ENCODE results near the gene SYCP2L.
"Not testable (repeated sequence)": the region's sequence is repeated elsewhere in the genome, so short reads cannot be mapped to it uniquely, and the experiment has no call there.

Gene SYCP2L

GRCh38 chr6:10896691-10897090 is 9.8 kb downstream of the SYCP2L start:
- H3K9me3 ChIP-seq (ENCODE audit: control insufficient read depth in 2 of 2, low read length in 2 of 2) = no peaks in the 10 kb centered on the region
- no peak overlapping the region for H3K9ac ChIP-seq (ENCODE audit: low read length in 2 of 2)
- no peaks in the 10 kb centered on the region for H3K27me3 ChIP-seq (ENCODE audit: control insufficient read depth in 1 of 2, insufficient read depth in 2 of 2, low read length in 2 of 2)
- H3K27ac ChIP-seq (ENCODE audit: low read length) = no peak overlapping the region
- H3K4me3 ChIP-seq (ENCODE audit: low read length in 2 of 2) = no peak overlapping the region
- H3K4me1 ChIP-seq (ENCODE audit: control insufficient read depth, insufficient read depth, low read length) = no peaks in the 10 kb centered on the region
- no peaks in the 10 kb centered on the region for H3K36me3 ChIP-seq (ENCODE audit: control insufficient read depth in 2 of 2, insufficient read depth in 2 of 2, low read length in 2 of 2)

DNA sequence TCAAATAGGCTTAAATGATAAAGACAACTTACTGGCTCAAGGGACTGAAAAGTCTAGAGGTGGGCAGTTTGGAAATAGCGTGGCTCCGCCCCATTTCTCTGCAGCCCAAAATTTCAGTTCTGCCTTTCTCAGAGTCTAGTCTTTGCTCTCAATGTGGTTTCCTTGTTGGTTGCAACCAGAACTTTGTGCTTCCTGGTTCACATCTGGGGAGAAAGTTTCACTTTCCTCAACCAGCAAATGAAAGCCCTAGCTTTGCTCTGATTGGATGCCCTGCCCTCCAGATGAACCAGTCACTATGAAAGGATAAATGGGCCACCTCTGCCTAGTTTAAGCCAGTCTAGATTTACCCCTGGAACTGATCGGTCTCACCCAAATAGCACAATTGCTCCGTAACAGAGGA is 14.9 kb downstream of the SYCP2L start:
- Histone ChIP-seq H3K9ac (ENCODE audit: low read length in 2 of 2) (no peak overlapping the region), H3K4me1 (ENCODE audit: control insufficient read depth, insufficient read depth, low read length) (no peaks in the 10 kb centered on the region), H3K27me3 (ENCODE audit: control insufficient read depth in 1 of 2, insufficient read depth in 2 of 2, low read length in 2 of 2) (no peaks in the 10 kb centered on the region), H3K36me3 (ENCODE audit: control insufficient read depth in 2 of 2, insufficient read depth in 2 of 2, low read length in 2 of 2) (no peaks in the 10 kb centered on the region), H3K9me3 (ENCODE audit: control insufficient read depth in 2 of 2, low read length in 2 of 2) (no peaks in the 10 kb centered on the region), H3K27ac (ENCODE audit: low read length) (no peak overlapping the region), H3K4me3 (ENCODE audit: low read length in 2 of 2) (no peak overlapping the region)

GRCh38 chr6:10904015-10904414 is 17.2 kb downstream of the SYCP2L start:
- Histone ChIP-seq H3K4me3 (ENCODE audit: low read length in 2 of 2) (no peak overlapping the region), H3K4me1 (ENCODE audit: control insufficient read depth, insufficient read depth, low read length) (no peaks in the 10 kb centered on the region), H3K27me3 (ENCODE audit: control insufficient read depth in 1 of 2, insufficient read depth in 2 of 2, low read length in 2 of 2) (no peaks in the 10 kb centered on the region), H3K9me3 (ENCODE audit: control insufficient read depth in 2 of 2, low read length in 2 of 2) (no peaks in the 10 kb centered on the region), H3K27ac (ENCODE audit: low read length) (no peak overlapping the region), H3K9ac (ENCODE audit: low read length in 2 of 2) (no peak overlapping the region), H3K36me3 (ENCODE audit: control insufficient read depth in 2 of 2, insufficient read depth in 2 of 2, low read length in 2 of 2) (no peaks in the 10 kb centered on the region)

DNA sequence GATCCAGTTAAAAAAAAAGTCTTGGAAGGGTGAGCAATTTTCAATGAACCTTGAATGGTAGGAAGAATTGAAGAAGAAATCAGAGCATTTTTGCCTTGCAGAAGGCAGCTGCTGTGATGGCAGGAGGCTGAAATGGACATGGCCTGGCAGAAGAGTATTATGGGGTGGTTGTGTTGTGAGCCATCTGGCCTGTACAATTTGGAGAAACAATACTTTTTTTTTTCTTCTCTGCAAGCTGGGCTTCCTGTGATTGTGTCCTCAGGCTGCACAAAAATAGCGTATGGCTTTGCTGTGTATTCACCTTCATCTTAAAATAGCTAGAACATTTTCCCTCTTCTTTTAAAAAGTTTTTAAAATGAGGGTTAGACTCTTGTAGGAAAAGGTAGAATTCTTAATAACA is 21.4 kb downstream of the SYCP2L start:
- Histone ChIP-seq H3K27me3 (ENCODE audit: control insufficient read depth in 1 of 2, insufficient read depth in 2 of 2, low read length in 2 of 2) (no peaks in the 10 kb centered on the region), H3K4me3 (ENCODE audit: low read length in 2 of 2) (no peak overlapping the region), H3K27ac (ENCODE audit: low read length) (no peak overlapping the region), H3K9me3 (ENCODE audit: control insufficient read depth in 2 of 2, low read length in 2 of 2) (peaks cover 0 to 2% of the 10 kb centered on the region in 2 donors), H3K36me3 (ENCODE audit: control insufficient read depth in 2 of 2, insufficient read depth in 2 of 2, low read length in 2 of 2) (no peaks in the 10 kb centered on the region), H3K4me1 (ENCODE audit: control insufficient read depth, insufficient read depth, low read length) (no peaks in the 10 kb centered on the region), H3K9ac (ENCODE audit: low read length in 2 of 2) (no peak overlapping the region)

DNA sequence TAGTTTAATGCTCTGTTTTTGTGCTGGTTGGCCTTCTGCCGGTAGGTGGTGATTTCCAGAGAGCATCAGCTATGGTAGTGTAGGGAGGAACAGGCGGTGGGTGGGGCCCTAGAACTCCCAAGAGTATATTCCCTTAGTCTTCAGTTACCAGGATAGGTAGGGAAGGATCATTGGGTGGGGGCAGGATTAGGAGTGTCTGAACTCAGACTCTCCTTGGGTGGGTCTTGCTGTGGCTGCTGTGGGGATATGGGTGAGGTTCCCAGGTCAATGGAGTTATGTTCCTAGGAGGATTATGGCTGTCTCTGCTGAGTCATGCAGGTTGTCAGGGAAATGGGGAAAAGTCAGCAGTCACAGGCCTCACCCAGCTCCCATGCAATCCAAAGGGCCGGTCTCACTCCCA is 32.7 kb downstream of the SYCP2L start:
- not testable (repeated sequence) for H3K9me3 ChIP-seq (ENCODE audit: control insufficient read depth in 2 of 2, low read length in 2 of 2); H3K4me1 ChIP-seq (ENCODE audit: control insufficient read depth, insufficient read depth, low read length); H3K9ac ChIP-seq (ENCODE audit: low read length in 2 of 2); H3K4me3 ChIP-seq (ENCODE audit: low read length in 2 of 2); H3K27me3 ChIP-seq (ENCODE audit: control insufficient read depth in 1 of 2, insufficient read depth in 2 of 2, low read length in 2 of 2); H3K36me3 ChIP-seq (ENCODE audit: control insufficient read depth in 2 of 2, insufficient read depth in 2 of 2, low read length in 2 of 2); H3K27ac ChIP-seq (ENCODE audit: low read length)

DNA sequence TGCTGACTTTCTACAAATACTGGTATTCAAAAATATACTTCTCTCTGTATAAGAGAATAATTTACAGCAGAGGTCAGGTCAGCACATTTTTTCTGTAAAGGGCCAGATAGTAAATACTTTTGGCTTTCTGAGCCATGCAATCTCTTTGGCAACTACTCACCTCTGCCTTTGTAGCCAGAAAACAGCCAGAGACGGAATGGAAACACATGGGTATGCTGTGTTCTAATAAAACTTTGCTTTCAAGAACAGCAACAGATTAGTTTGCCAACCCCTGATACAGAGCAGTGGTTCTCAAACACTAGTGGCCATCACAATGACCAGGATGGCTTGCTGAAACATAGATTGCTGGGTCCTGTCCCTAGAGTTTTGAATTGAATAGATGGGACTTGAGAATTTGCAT is 46.3 kb downstream of the SYCP2L start:
- no peaks in the 10 kb centered on the region for H3K4me1 ChIP-seq (ENCODE audit: control insufficient read depth, insufficient read depth, low read length)
- no peak overlapping the region for H3K27ac ChIP-seq (ENCODE audit: low read length)
- no peak overlapping the region for H3K4me3 ChIP-seq (ENCODE audit: low read length in 2 of 2)
- no peak overlapping the region for H3K9ac ChIP-seq (ENCODE audit: low read length in 2 of 2)
- no peaks in the 10 kb centered on the region for H3K36me3 ChIP-seq (ENCODE audit: control insufficient read depth in 2 of 2, insufficient read depth in 2 of 2, low read length in 2 of 2)
- no peaks in the 10 kb centered on the region for H3K27me3 ChIP-seq (ENCODE audit: control insufficient read depth in 1 of 2, insufficient read depth in 2 of 2, low read length in 2 of 2)
- no peaks in the 10 kb centered on the region for H3K9me3 ChIP-seq (ENCODE audit: control insufficient read depth in 2 of 2, low read length in 2 of 2)

DNA sequence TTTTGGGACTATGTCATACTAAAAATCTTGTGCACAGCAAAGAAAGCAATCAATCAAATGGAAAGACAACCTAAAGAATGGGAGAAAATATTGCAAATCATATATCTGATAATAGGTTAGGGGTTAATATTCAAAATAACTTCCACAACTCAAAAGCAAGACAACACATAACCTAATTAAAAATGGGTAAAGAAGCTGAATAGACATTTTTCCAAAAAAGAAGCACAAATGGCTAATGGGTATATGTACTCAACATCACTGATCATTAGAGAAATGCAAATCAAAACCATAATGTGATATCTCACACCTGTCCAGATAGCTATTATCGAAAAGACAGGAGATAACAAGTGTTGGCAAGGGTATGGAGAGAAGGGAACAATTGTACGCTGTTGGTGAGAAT is 53.0 kb downstream of the SYCP2L start:
- no peaks in the 10 kb centered on the region for H3K9me3 ChIP-seq (ENCODE audit: control insufficient read depth in 2 of 2, low read length in 2 of 2)
- no peaks in the 10 kb centered on the region for H3K27me3 ChIP-seq (ENCODE audit: control insufficient read depth in 1 of 2, insufficient read depth in 2 of 2, low read length in 2 of 2)
- no peaks in the 10 kb centered on the region for H3K4me1 ChIP-seq (ENCODE audit: control insufficient read depth, insufficient read depth, low read length)
- H3K27ac ChIP-seq (ENCODE audit: low read length) = no peak overlapping the region
- H3K9ac ChIP-seq (ENCODE audit: low read length in 2 of 2) = no peak overlapping the region
- H3K36me3 ChIP-seq (ENCODE audit: control insufficient read depth in 2 of 2, insufficient read depth in 2 of 2, low read length in 2 of 2) = no peaks in the 10 kb centered on the region
- H3K4me3 ChIP-seq (ENCODE audit: low read length in 2 of 2) = no peak overlapping the region

DNA sequence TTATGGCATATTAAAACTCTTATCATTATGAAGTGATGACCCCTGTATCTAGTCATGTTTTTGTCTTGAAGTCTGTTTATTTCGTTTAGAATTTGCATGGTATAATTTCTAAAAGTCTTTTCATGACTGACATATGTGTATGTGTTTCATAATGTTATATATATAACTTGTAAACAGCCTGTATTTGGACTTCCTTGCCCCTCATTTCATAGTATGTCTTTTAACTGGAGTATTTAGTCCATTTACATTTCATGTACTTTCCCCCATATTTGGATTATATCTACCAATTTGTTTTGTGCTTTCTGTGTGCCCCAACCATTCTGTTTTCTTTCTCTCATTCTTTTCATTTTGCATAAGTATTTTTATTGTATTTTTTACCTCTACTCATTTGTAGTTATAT is 59.0 kb downstream of the SYCP2L start:
- Histone ChIP-seq H3K36me3 (ENCODE audit: control insufficient read depth in 2 of 2, insufficient read depth in 2 of 2, low read length in 2 of 2) (no peaks in the 10 kb centered on the region), H3K9ac (ENCODE audit: low read length in 2 of 2) (no peak overlapping the region), H3K4me1 (ENCODE audit: control insufficient read depth, insufficient read depth, low read length) (no peaks in the 10 kb centered on the region), H3K27ac (ENCODE audit: low read length) (no peak overlapping the region), H3K4me3 (ENCODE audit: low read length in 2 of 2) (no peak overlapping the region), H3K9me3 (ENCODE audit: control insufficient read depth in 2 of 2, low read length in 2 of 2) (no peaks in the 10 kb centered on the region), H3K27me3 (ENCODE audit: control insufficient read depth in 1 of 2, insufficient read depth in 2 of 2, low read length in 2 of 2) (no peaks in the 10 kb centered on the region)

GRCh38 chr6:10947966-10948365 is 61.1 kb downstream of the SYCP2L start:
- Histone ChIP-seq H3K4me3 (ENCODE audit: low read length in 2 of 2) (no peak overlapping the region), H3K27me3 (ENCODE audit: control insufficient read depth in 1 of 2, insufficient read depth in 2 of 2, low read length in 2 of 2) (no peaks in the 10 kb centered on the region), H3K27ac (ENCODE audit: low read length) (no peak overlapping the region)

DNA sequence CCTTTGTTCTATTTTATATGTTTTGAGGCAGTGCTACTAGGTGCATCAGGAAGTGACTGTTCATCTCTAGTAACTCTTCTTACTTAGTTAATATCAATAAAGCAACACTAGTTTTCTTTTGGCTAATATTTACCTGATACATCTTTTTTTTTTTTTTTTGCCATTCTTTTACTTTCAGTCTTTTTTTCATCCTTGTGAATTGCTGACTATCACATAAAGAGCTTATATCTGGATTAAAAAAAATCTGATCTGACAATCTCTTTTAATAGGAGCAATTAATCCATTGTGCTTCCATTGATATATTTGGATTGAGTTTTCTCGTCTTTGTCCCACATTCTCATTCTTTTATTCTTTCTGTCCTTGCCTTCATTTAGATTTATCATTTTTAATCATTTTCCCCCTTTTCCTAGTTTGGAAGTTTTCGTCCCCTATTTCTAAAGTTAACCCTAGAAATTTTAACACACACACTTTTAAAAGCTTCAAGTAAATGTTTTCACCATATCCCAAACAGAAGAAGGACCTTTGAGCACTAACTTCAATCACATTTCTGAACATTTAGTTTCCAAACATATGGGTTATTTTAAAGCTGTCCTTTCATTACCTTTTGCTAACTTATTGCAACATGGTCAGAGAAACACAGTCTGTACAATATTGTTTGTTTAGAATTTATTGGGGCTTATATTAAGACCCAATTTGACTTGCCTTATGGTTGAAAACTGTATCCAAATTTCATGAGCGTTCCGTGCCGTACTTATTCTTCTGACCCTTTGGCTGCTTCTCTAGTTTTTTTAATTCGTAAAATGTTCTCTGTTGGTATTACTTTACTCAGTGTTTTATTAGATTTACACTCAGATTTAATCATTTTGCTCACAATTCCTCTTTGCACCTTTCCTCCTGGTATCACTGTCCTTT is 63.0 kb downstream of the SYCP2L start:
- H3K9me3 ChIP-seq (ENCODE audit: control insufficient read depth in 2 of 2, low read length in 2 of 2) = no peaks in the 10 kb centered on the region
- no peak overlapping the region for H3K27ac ChIP-seq (ENCODE audit: low read length)
- no peak overlapping the region for H3K4me3 ChIP-seq (ENCODE audit: low read length in 2 of 2)
- no peaks in the 10 kb centered on the region for H3K36me3 ChIP-seq (ENCODE audit: control insufficient read depth in 2 of 2, insufficient read depth in 2 of 2, low read length in 2 of 2)
- H3K27me3 ChIP-seq (ENCODE audit: control insufficient read depth in 1 of 2, insufficient read depth in 2 of 2, low read length in 2 of 2) = no peaks in the 10 kb centered on the region
- no peak overlapping the region for H3K9ac ChIP-seq (ENCODE audit: low read length in 2 of 2)
- peaks cover 2% of the 10 kb centered on the region for H3K4me1 ChIP-seq (ENCODE audit: control insufficient read depth, insufficient read depth, low read length)

More at GRCh38 chr6:10947966-10948365, 61.1 kb downstream of the SYCP2L start:
- no peaks in the 10 kb centered on the region for H3K9me3 ChIP-seq (ENCODE audit: control insufficient read depth in 2 of 2, low read length in 2 of 2)
- H3K36me3 ChIP-seq (ENCODE audit: control insufficient read depth in 2 of 2, insufficient read depth in 2 of 2, low read length in 2 of 2) = no peaks in the 10 kb centered on the region
- no peak overlapping the region for H3K9ac ChIP-seq (ENCODE audit: low read length in 2 of 2)
- peaks cover 2% of the 10 kb centered on the region for H3K4me1 ChIP-seq (ENCODE audit: control insufficient read depth, insufficient read depth, low read length)

DNA sequence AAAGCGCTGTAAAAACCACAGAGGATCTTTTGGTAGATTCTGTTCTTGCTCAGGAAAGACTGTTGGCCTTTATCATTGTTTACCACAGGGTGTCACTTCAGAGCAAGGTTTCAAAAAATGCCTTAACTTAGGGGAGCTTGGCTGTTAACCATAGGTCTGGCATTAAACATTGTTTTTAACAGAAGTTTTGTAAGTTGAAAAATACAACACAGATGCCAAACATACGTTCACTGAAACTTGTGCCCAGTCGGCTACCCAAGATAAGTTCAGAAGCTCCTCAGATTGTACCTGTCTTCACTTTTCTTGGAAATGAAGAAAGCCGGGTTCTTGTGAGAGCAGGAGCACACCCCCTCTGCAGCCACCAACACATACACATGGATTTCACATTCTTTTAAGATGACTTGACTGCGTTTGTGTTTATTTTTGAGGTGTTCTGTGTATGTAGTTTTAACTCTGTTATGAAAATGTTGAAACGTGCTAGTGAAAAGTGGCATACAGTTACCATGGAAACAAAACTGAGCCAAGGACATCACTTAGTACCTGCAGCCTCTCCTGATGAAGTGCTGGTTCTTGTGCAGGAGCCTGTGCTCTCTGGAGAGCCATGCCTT is 64.9 kb downstream of the SYCP2L start:
- Histone ChIP-seq H3K4me3 (ENCODE audit: low read length in 2 of 2) (no peak overlapping the region), H3K27me3 (ENCODE audit: control insufficient read depth in 1 of 2, insufficient read depth in 2 of 2, low read length in 2 of 2) (no peaks in the 10 kb centered on the region)

More for the DNA sequence above, 64.9 kb downstream of the SYCP2L start:
- no peaks in the 10 kb centered on the region for H3K36me3 ChIP-seq (ENCODE audit: control insufficient read depth in 2 of 2, insufficient read depth in 2 of 2, low read length in 2 of 2)
- H3K27ac ChIP-seq (ENCODE audit: low read length) = no peak overlapping the region
- H3K9ac ChIP-seq (ENCODE audit: low read length in 2 of 2) = no peak overlapping the region
- H3K4me1 ChIP-seq (ENCODE audit: control insufficient read depth, insufficient read depth, low read length) = peaks cover 2% of the 10 kb centered on the region
- H3K9me3 ChIP-seq (ENCODE audit: control insufficient read depth in 2 of 2, low read length in 2 of 2) = no peaks in the 10 kb centered on the region

Measured in stomach smooth muscle (tissue), 2 donors.